ENCODE results near the gene OR14A2. TPM values are rescaled to one million over a fixed set of nuclear protein-coding genes. Genes with fewer than 3 reads are reported as not detected.
A peak's percentile ranks its signal among the peaks of the same experiment; 100 is the strongest.
"Not testable (repeated sequence)": the region's sequence is repeated elsewhere in the genome, so short reads cannot be mapped to it uniquely, and the experiment has no call there.

OR14A2 gene
- not detected for polyA plus RNA-seq (ENCODE audit: insufficient read length in 4 of 4)

DNA sequence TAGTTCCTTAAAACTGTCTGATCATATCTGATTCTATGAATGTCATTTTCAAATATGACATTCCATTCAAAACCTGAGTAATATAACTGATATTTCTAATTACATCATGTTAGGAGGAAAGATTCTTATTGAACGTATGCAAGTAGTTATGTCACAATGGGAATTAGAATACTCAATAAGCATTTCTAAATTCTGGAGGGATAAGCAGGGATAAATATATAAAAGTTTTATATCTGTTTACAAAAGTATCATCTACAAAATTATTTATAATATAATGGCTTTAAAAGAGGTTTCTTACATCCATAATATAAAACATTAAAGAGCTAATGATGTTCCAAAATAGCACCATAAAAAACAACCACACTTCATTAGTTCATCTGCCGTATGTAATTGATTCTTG, at the start of gene OR14A2:
Gene OR14A2, minus strand, starts transcription at position 101 of the 400 bp plus-strand sequence.
- no peak for DNase-seq (ENCODE audit: low read depth in 4 of 4, low spot score in 2 of 4)

DNA sequence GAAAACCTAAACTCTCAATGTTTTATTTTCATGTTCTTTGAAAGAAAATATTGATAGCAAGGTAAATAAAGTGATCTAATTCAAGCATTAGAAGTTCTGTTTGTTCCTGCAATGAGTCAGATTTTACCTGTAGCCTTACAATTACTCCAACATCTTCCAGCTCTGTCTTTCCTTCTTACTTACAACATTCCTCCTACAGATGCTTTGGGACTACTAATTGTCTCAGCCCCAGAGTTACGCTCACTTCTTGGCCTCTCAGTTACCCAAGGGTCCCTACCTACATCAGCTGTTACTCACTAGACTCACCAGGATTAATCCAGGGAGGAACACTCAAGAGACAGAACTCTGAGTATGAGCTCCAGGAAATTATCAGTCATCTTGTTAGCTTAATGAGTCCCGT, 49.6 kb upstream of the OR14A2 start:
- DNase-seq (ENCODE audit: low read depth in 4 of 4, low spot score in 2 of 4): no peak

DNA sequence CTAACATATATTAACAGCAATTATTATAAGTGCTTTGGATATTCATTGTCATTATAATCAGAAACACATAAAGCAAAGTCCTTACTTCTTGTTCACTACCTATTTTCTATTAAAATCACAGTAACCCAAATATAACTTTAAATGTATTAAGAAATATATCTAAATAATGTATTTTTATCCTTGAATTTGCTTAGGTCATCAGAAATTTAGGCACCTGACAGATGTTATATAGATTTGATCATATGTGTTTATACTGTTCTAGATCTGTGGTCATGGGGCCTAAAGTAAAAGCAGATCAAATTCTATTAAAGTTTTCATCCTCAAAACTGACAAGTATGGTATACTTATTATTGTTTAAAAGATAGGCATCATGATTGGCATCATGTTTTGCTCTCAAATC, 21.7 kb upstream of the OR14A2 start:
- DNase-seq (ENCODE audit: low read depth in 4 of 4, low spot score in 2 of 4): no peak

DNA sequence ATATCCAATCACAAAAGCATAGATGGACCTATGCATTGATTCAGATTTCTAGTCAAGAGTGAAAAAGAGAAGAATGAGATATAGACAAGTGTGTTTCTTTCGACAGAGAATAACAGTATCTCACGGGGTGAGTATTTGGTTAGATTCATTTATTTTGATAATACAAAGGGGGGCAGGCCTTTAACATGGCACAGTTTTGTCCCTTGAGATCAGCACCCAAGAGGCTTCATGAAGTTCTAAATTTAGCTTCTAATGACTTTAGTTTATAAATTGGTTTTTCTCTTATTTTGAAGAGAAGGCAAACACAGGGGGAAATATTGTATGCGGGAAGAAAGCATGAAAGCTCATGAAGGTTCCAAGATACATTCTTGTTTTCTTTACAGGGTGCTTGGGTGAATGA, 12.5 kb upstream of the OR14A2 start, which contains the start of gene OR1C1:
Gene OR1C1, minus strand, starts transcription at position 101 of the 400 bp plus-strand sequence. CDS start 2,150 bp downstream, outside the sequence.
- DNase-seq (ENCODE audit: low read depth in 4 of 4, low spot score in 2 of 4): no peak

DNA sequence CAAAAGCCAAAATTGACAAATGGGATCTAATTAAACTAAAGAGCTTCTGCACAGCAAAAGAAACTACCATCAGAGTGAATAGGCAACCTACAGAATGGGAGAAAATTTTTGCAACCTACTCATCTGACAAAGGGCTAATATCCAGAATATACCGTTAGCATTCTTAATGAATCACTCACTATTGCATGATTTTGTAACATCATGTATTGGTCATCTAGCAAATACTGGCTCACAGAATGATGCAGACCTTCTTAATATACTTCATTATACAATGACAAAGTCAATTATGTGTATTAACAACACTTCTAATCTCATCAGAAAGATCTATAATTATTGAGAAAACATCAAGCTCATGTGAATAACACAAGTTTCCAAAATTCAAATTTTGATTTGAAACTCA, 6.4 kb upstream of the OR14A2 start:
- DNase-seq (ENCODE audit: low read depth in 4 of 4, low spot score in 2 of 4): not testable (repeated sequence)

GRCh38 chr1:247749870-247750269, 1.9 kb upstream of the OR14A2 start:
- DNase-seq (ENCODE audit: low read depth in 4 of 4, low spot score in 2 of 4): no peak

DNA sequence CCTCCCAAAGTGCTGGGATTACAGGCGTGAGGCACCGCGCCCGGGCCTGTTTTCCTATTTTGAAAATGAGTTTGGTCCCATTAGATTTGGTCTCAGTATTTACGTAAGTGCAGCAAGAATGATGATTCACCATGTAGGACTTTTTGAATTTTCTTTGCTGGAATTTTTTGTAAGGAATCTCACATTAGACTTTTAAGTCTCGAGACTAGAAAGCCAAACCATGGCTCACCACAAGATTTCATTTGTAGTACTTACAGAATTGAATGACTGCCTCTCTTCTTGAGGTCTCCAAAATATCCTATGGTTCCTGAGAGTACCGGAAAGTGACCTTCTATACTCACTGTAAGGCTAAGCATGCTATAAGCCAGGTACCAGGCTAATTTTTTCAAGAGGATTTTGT, 325 bp downstream of the OR14A2 start:
- no peak for DNase-seq (ENCODE audit: low read depth in 4 of 4, low spot score in 2 of 4)

GRCh38 chr1:247746391-247746935, 1.5 kb downstream of the OR14A2 start:
- no peak for DNase-seq (ENCODE audit: low read depth in 4 of 4, low spot score in 2 of 4)

DNA sequence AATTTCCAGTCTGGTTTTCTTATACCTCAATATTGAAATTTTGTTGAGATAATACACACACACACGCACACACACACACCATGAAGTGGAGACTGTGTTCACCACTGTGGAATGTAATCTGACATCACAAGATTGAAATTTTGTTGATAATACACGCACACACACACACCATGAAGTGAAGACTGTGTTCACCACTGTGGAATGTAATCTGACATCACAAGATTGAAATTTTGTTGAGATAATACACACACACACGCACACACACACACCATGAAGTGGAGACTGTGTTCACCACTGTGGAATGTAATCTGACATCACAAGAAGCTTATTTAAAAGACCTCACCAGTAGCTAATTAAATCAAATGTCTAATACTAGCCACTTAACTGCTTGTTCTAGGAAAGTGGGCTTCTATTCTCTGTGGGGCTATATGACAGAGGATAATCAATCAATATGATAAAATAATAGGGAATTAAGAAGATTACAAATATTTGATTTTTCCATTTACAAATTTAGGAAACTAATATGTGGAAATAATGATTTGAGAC, 5.7 kb downstream of the OR14A2 start:
- not testable (repeated sequence) for DNase-seq (ENCODE audit: low read depth in 4 of 4, low spot score in 2 of 4)

- no peak for DNase-seq (ENCODE audit: low read depth in 4 of 4, low spot score in 2 of 4)
Measured at GRCh38 chr1:247741756-247742155, 6.2 kb downstream of the OR14A2 start.

GRCh38 chr1:247740721-247741120, 7.2 kb downstream of the OR14A2 start:
- no peak for DNase-seq (ENCODE audit: low read depth in 4 of 4, low spot score in 2 of 4)

GRCh38 chr1:247738315-247738714, 9.6 kb downstream of the OR14A2 start, which contains the start of gene OR14K1:
Gene OR14K1 (plus strand): TSS chr1:247738615. CDS start chr1:247738615, 0 bp downstream.
- DNase-seq (ENCODE audit: low read depth in 4 of 4, low spot score in 2 of 4): no peak

DNA sequence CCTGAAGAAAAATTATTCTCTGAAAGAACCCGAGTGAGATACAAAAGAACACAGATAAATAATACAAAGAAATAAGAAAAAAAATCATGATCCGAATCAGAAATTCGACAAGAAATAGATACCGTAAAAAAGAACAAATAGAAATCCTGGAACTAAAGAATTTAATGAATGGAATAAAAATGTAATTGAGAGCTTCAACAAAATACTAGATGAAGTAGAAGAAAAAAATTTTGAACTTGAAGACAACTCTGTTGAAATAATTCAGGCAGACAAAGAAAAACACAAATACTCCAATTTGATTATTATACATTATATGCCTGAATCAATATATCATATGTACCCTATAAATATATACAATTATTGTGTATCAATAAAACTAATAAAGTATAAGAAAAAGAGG, 26.7 kb downstream of the OR14A2 start:
- no peak for DNase-seq (ENCODE audit: low read depth in 4 of 4, low spot score in 2 of 4)

GRCh38 chr1:247716546-247716945, 31.4 kb downstream of the OR14A2 start, which contains the start of gene OR6F1:
Gene OR6F1 (minus strand): TSS chr1:247716646. CDS start chr1:247712755, 3,891 bp downstream.
- no peak for DNase-seq (ENCODE audit: low read depth in 4 of 4, low spot score in 2 of 4)

DNA sequence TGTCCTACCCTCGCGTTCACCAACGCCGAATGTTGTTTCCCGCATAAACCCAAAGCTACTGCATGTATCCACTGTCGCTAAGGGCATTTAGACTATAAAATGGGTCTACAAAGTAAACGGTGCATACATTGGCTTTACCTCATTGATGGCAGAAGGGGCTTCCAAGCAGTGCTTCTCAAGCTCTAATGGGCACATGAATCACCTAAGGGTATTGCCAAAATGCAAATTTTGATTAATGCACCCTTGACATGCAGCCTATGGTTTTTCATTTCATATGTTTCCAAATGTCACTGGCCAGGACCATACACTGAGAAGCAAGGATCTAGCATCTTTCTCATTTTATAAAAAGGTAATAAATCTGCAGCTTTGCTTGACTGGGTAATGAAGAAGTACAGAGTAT, 34.2 kb downstream of the OR14A2 start:
- DNase-seq (ENCODE audit: low read depth in 4 of 4, low spot score in 2 of 4): no peak

- DNase-seq (ENCODE audit: low read depth in 4 of 4, low spot score in 2 of 4): not testable (repeated sequence)
Measured at GRCh38 chr1:247710681-247711080, 37.3 kb downstream of the OR14A2 start.

GRCh38 chr1:247701338-247701737, 46.6 kb downstream of the OR14A2 start:
- DNase-seq (ENCODE audit: low read depth in 4 of 4, low spot score in 2 of 4): no peak

DNA sequence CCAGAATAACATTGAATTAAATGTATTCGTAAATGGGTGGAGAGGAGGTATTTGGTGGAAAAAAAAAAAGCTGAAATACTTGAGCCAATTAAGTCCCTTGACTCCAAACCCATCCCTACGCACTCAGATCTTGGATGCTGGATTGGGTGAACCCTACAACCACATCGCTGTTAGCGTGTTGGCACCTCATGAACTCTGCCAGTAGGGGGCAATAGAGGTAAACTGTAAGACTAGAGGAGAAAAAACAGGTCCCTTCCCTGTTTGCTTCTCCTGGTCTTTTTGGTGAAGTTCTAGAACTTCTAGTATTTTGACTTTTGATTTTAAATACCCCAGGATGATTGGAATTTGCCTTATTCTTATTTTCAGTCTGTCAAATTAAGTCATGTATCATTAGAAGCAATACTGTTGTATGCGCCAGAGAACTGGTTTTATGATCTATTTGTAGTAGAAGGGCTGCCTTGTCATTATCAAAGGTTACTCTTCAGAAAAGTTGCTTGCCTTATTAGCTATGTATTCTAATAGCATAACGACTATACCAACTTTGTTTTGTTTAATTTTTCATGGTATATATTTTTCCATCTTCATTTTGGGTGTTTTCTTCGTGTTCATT, 66.5 kb downstream of the OR14A2 start:
- DNase-seq (ENCODE audit: low read depth in 4 of 4, low spot score in 2 of 4): peak in 3 of 4 donors; percentile 3 to 25 (median 5)

GRCh38 chr1:247680171-247680570, 67.8 kb downstream of the OR14A2 start:
- no peak for DNase-seq (ENCODE audit: low read depth in 4 of 4, low spot score in 2 of 4)

DNA sequence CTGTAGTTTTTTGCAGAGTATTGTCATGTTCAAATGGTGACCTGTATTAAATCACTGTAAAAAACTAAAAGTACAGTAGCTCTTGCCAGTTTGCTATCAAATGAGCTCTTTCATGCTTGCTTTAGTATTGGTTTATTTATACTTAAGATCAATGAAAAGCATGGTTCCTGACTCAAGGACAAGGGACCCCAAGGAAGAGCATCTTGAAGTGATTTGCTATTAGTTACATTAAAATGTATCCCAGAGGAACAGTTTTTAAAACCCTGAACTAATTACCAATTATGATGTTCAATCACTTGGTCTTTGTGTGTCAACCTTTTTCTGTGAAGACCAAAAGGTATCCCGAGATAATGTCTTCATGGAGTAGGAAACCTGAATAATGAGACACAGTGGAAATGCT, 68.3 kb downstream of the OR14A2 start, which contains the start of gene OR13G1:
Gene OR13G1, minus strand, starts transcription at position 101 of the 400 bp plus-strand sequence. CDS start 6,698 bp downstream, outside the sequence.
- DNase-seq (ENCODE audit: low read depth in 4 of 4, low spot score in 2 of 4): no peak

Measured in left renal cortex interstitium (tissue), 4 donors.